H1 (cell line): ENCODE measurements around the gene ZC3H14. TPM values are rescaled to one million over a fixed set of nuclear protein-coding genes. Genes with fewer than 3 reads are reported as not detected.

Experiments used
- CTCF ChIA-PET: fragments of 300-600 bp; sonication (Branson Sonifier 250); formaldehyde crosslinking; loops from one replicate; lab custom pipeline; 2021; ENCODE audit not compliant: partially characterized antibody; lab: Charles Lee
- POLR2A ChIA-PET: fragments of 300-600 bp; sonication (Branson Sonifier 250); formaldehyde crosslinking; loops from one replicate; lab custom pipeline; 2021; ENCODE audit warnings: inconsistent platforms; ENCODE audit not compliant: partially characterized antibody; lab: Charles Lee
- DNase-seq, 2 experiments: peaks; one replicate each; pipeline versions ENCODE4 v3.0.0 to v3.0.0-alpha.2; 2010 to 2022; ENCODE audit warnings: low spot score in 2 of 2, low read depth in 1 of 2, mixed read lengths in 1 of 2
- FAIRE-seq: peaks from 2 replicates; lab custom pipeline; 2011; peaks lifted over from hg19 to GRCh38; lab: Jason Lieb, UNC
- H2AFZ ChIP-seq: 2 replicates; pipeline ENCODE4 v1.8.1; 2012; ENCODE audit warnings: low read length, inconsistent platforms
- H2AK5ac ChIP-seq: 2 replicates; pipeline ENCODE4 v1.6.1; 2013; ENCODE audit warnings: low read depth, low read length
- H2BK120ac ChIP-seq: replicated peaks from 2 replicates; pipeline ENCODE3; 2013; ENCODE audit warnings: low read depth, low read length, inconsistent platforms
- H2BK12ac ChIP-seq: 2 replicates; pipeline ENCODE4 v1.6.1; 2013; ENCODE audit warnings: low read depth, low read length
- H2BK15ac ChIP-seq: 2 replicates; pipeline ENCODE4 v1.6.1; 2013; ENCODE audit warnings: low read length
- H2BK20ac ChIP-seq: 2 replicates; pipeline ENCODE4 v1.6.1; 2013; ENCODE audit warnings: low read length
- H2BK5ac ChIP-seq: 2 replicates; pipeline ENCODE4 v1.6.1; 2013; ENCODE audit warnings: low read depth, low read length
- H3K14ac ChIP-seq: 2 replicates; pipeline ENCODE4 v1.6.1; 2013; ENCODE audit warnings: inconsistent platforms; ENCODE audit not compliant: insufficient read length
- H3K18ac ChIP-seq: 2 replicates; pipeline ENCODE4 v1.6.1; 2013; ENCODE audit warnings: low read length; ENCODE audit errors: extremely low read depth
- H3K23ac ChIP-seq: 2 replicates; pipeline ENCODE4 v1.6.1; 2013; ENCODE audit warnings: inconsistent platforms; ENCODE audit not compliant: insufficient read length
- H3K23me2 ChIP-seq: 2 replicates; pipeline ENCODE4 v1.6.1; 2013; ENCODE audit warnings: low read depth, low read length
- H3K27ac ChIP-seq: 2 replicates; pipeline ENCODE4 v1.6.1; 2011; ENCODE audit warnings: low read depth, low read length, inconsistent platforms
- H3K27me3 ChIP-seq, 4 experiments: replicated peaks in 1 of 4; 1 replicate in 1 of 4; 2 replicates in 3 of 4; pipeline versions ENCODE4 v1.6.1 to v1.8.1; 2011 to 2013; ENCODE audit warnings: low read length in 3 of 4, mild to moderate bottlenecking in 3 of 4, inconsistent platforms in 2 of 4, mixed read lengths in 2 of 4, moderate library complexity in 1 of 4; ENCODE audit not compliant: control insufficient read depth in 3 of 4, insufficient read depth in 3 of 4; ENCODE audit errors: extremely low read depth in 1 of 4
- H3K36me3 ChIP-seq, 4 experiments: 2 replicates each; pipeline versions ENCODE4 v1.6.1 to v1.8.1; 2011 to 2013; ENCODE audit warnings: mild to moderate bottlenecking in 4 of 4, low read length in 3 of 4, moderate library complexity in 2 of 4, control low read depth in 1 of 4, inconsistent platforms in 1 of 4; ENCODE audit not compliant: insufficient read depth in 4 of 4, control insufficient read depth in 2 of 4
- H3K4ac ChIP-seq: replicated peaks from 2 replicates; pipeline ENCODE3; 2013; ENCODE audit warnings: low read length, low read depth, mixed read lengths, inconsistent platforms; ENCODE audit not compliant: insufficient read length
- H3K4me1 ChIP-seq, 4 experiments: replicated peaks in 1 of 4; 1 replicate in 1 of 4; 2 replicates in 3 of 4; pipeline versions ENCODE4 v1.6.1 to v1.8.1; 2011 to 2013; ENCODE audit warnings: low read length in 3 of 4, inconsistent platforms in 2 of 4, mixed read lengths in 1 of 4; ENCODE audit not compliant: insufficient read depth in 4 of 4, control insufficient read depth in 3 of 4
- H3K4me2 ChIP-seq, 2 experiments: 2 replicates each; pipeline versions ENCODE4 v1.6.1 to v1.8.1; 2011 to 2013; ENCODE audit warnings: low read depth in 2 of 2, low read length in 2 of 2, control low read depth in 1 of 2, inconsistent platforms in 1 of 2, mild to moderate bottlenecking in 1 of 2; ENCODE audit not compliant: insufficient read depth in 1 of 2
- H3K4me3 ChIP-seq, 4 experiments: fragments of 200-600, 300-600 bp in 1 of 4; sonication (generic), shearing (Covaris generic), sonication (Bioruptor Twin) in 1 of 4; 2 replicates each; pipeline versions ENCODE4 v1.5.1 to v1.8.1; 2011 to 2016; ENCODE audit warnings: low read length in 4 of 4, low read depth in 3 of 4, control low read depth in 2 of 4, inconsistent platforms in 2 of 4, mild to moderate bottlenecking in 2 of 4, mixed read lengths in 1 of 4, moderate library complexity in 1 of 4; ENCODE audit not compliant: insufficient read depth in 2 of 4; ENCODE audit errors: extremely low read depth in 1 of 4
- H3K56ac ChIP-seq: replicated peaks from 2 replicates; pipeline ENCODE3; 2013; ENCODE audit warnings: low read depth, mild to moderate bottlenecking, mixed read lengths, low read length, inconsistent platforms; ENCODE audit not compliant: insufficient read length
- H3K79me1 ChIP-seq: 2 replicates; pipeline ENCODE4 v1.6.1; 2013; ENCODE audit warnings: low read depth, low read length, control low read depth
- H3K79me2 ChIP-seq, 2 experiments: 2 replicates each; pipeline versions ENCODE4 v1.6.1 to v1.8.1; 2012 to 2013; ENCODE audit warnings: low read length in 2 of 2, mild to moderate bottlenecking in 2 of 2, inconsistent platforms in 1 of 2; ENCODE audit not compliant: insufficient read depth in 2 of 2, control insufficient read depth in 1 of 2
- H3K9ac ChIP-seq, 4 experiments: replicated peaks in 1 of 4; 1 replicate in 1 of 4; 2 replicates in 3 of 4; pipeline versions ENCODE4 v1.6.1 to v1.8.1; 2011 to 2013; ENCODE audit warnings: low read depth in 3 of 4, low read length in 3 of 4, control low read depth in 2 of 4, mild to moderate bottlenecking in 2 of 4, moderate library complexity in 2 of 4, inconsistent platforms in 1 of 4; ENCODE audit errors: extremely low read depth in 1 of 4
- H3K9me3 ChIP-seq, 2 experiments: 2 replicates each; pipeline versions ENCODE4 v1.6.1 to v1.8.1; 2012 to 2013; ENCODE audit warnings: mild to moderate bottlenecking in 2 of 2, moderate library complexity in 2 of 2, control low read depth in 1 of 2, inconsistent platforms in 1 of 2, low read depth in 1 of 2, low read length in 1 of 2, mixed read lengths in 1 of 2; ENCODE audit not compliant: insufficient read depth in 2 of 2
- H4K20me1 ChIP-seq, 2 experiments: replicated peaks in 1 of 2; 2 replicates each; pipeline versions ENCODE3 to v1.8.1; 2011 to 2013; ENCODE audit warnings: inconsistent platforms in 2 of 2, low read length in 2 of 2, mild to moderate bottlenecking in 1 of 2; ENCODE audit not compliant: insufficient read depth in 2 of 2, control insufficient read depth in 1 of 2
- H4K5ac ChIP-seq: 2 replicates; pipeline ENCODE4 v1.6.1; 2013; ENCODE audit warnings: low read length, low read depth, mixed read lengths, inconsistent platforms; ENCODE audit not compliant: insufficient read length
- H4K8ac ChIP-seq: 2 replicates; pipeline ENCODE4 v1.8.0; 2013; ENCODE audit warnings: mild to moderate bottlenecking, moderate library complexity, low read length, inconsistent platforms; ENCODE audit not compliant: insufficient read depth; ENCODE audit errors: extremely low read depth
- H4K91ac ChIP-seq: replicated peaks from 2 replicates; pipeline ENCODE3; 2013; ENCODE audit warnings: low read length, mixed read lengths, inconsistent platforms; ENCODE audit not compliant: insufficient read length
- ASH2L ChIP-seq: fragments of 200-600, 300-600 bp; sonication (generic); IDR thresholded peaks from one replicate; pipeline ENCODE4 v1.7.1; 2017; ENCODE audit warnings: low read length
- CBX5 ChIP-seq: fragments of 300-800, 300-1000 bp; sonication (generic); IDR thresholded peaks from 2 replicates; pipeline ENCODE4 v1.7.1; 2016; ENCODE audit warnings: antibody characterized with exemption, low read length, low read depth
- CEBPB ChIP-seq: IDR thresholded peaks from 2 replicates; pipeline ENCODE4 v1.6.1; 2012; ENCODE audit warnings: low read depth, low read length
- CHD2 ChIP-seq: IDR thresholded peaks from 2 replicates; pipeline ENCODE4 v1.6.1; 2012; ENCODE audit warnings: low read length, improper control_type of control experiment
- EGR1 ChIP-seq: IDR thresholded peaks from 2 replicates; pipeline ENCODE4 v1.6.1; 2011; ENCODE audit warnings: low read depth, low read length, borderline replicate concordance
- FOSL1 ChIP-seq: IDR thresholded peaks from 2 replicates; pipeline ENCODE4 v1.6.1; 2011; ENCODE audit warnings: mild to moderate bottlenecking, low read depth, low read length, moderate library complexity; ENCODE audit not compliant: insufficient read depth
- KDM1A ChIP-seq: fragments of 200-600, 300-600 bp; sonication (generic); IDR thresholded peaks from 2 replicates; pipeline ENCODE4 v1.7.1; 2016; ENCODE audit warnings: mild to moderate bottlenecking, low read length, borderline replicate concordance
- KDM4A ChIP-seq: IDR thresholded peaks from one replicate; pipeline ENCODE4 v1.7.1; 2012; ENCODE audit warnings: low read depth, mild to moderate bottlenecking, moderate library complexity, low read length, inconsistent platforms; ENCODE audit not compliant: severe bottlenecking
- MAFK ChIP-seq: IDR thresholded peaks from 2 replicates; pipeline ENCODE4 v1.6.1; 2012; ENCODE audit warnings: low read depth, mild to moderate bottlenecking, improper control_type of control experiment, low read length
- POLR2A ChIP-seq, 2 experiments: IDR thresholded peaks; 1 replicate in 1 of 2; 2 replicates in 1 of 2; pipeline ENCODE4 v1.6.1; 2011; ENCODE audit warnings: low read depth in 2 of 2, low read length in 2 of 2, mild to moderate bottlenecking in 2 of 2; ENCODE audit errors: control extremely low read depth in 1 of 2
- POLR2AphosphoS5 ChIP-seq: IDR thresholded peaks from 2 replicates; pipeline ENCODE4 v1.6.1; 2011; ENCODE audit warnings: low read depth, low read length
- RNF2 ChIP-seq: fragments of 200-900, 300-1000 bp; sonication (generic); IDR thresholded peaks from 2 replicates; pipeline ENCODE4 v1.7.1; 2016; ENCODE audit warnings: borderline replicate concordance, low read depth, mild to moderate bottlenecking, antibody characterized with exemption, low read length; ENCODE audit not compliant: poor library complexity, severe bottlenecking; ENCODE audit errors: missing control alignments
- SIX5 ChIP-seq: IDR thresholded peaks from 2 replicates; pipeline ENCODE4 v1.6.1; 2011; ENCODE audit warnings: mild to moderate bottlenecking, low read depth, low read length
- TAF1 ChIP-seq: IDR thresholded peaks from 2 replicates; pipeline ENCODE4 v1.6.1; 2011; ENCODE audit warnings: mild to moderate bottlenecking, low read depth, low read length
- WGBS, 2 experiments: shearing (Covaris generic) in 1 of 2; methylation state at CpG; one replicate each; pipeline versions ENCODE4 v1.1.6 to v1.1.7; 2013 to 2015; ENCODE audit warnings: low lambda C conversion rate in 2 of 2, mixed read lengths in 2 of 2, inconsistent platforms in 1 of 2, low coverage in 1 of 2, missing lambda C conversion rate in 1 of 2; ENCODE audit not compliant: insufficient replicate concordance in 2 of 2, insufficient coverage in 1 of 2, insufficient read length in 1 of 2; ENCODE audit errors: extremely low coverage in 1 of 2, missing lambda C conversion rate in 1 of 2; 5-methylcytosine and 5-hydroxymethylcytosine counted together
- polyA plus RNA-seq, 7 experiments: library from polyadenylated mRNA; depleted of rRNA in 3 of 7; stranded (reverse) in 5 of 7; unstranded in 2 of 7; fragments of >200 nt in 5 of 7; fragments of 200-250 nt in 2 of 7; gene quantifications; 1 replicate in 5 of 7; 2 replicates in 1 of 7; 4 replicates in 1 of 7; pipeline versions ENCODE4 v1.2.1 to v1.2.3, GENCODE V29; 2011 to 2013; ENCODE audit warnings: missing spikeins in 2 of 7, mixed read lengths in 2 of 7
- total RNA-seq: library from RNA; stranded (reverse); fragmentation: NEBNext Ultra II Directional; extraction: Animal tissue kit (Norgen Biotek cat#: 25700); gene quantifications from 2 replicates; pipeline ENCODE4 v1.2.1, GENCODE V29; 2021
- TF ChIP-seq, protein P1 (sequence below): IDR thresholded peaks from 2 replicates; pipeline ENCODE4 v1.6.1; 2011; ENCODE audit warnings: low read depth, mild to moderate bottlenecking, low read length; ENCODE audit not compliant: insufficient read depth

ZC3H14 gene
- total and polyA plus RNA-seq, 2 of the 8 experiments (the other 6 are each of a cell fraction or from before 2014, with no cell fraction given) = 86.0 to 99.1 TPM

DNA sequence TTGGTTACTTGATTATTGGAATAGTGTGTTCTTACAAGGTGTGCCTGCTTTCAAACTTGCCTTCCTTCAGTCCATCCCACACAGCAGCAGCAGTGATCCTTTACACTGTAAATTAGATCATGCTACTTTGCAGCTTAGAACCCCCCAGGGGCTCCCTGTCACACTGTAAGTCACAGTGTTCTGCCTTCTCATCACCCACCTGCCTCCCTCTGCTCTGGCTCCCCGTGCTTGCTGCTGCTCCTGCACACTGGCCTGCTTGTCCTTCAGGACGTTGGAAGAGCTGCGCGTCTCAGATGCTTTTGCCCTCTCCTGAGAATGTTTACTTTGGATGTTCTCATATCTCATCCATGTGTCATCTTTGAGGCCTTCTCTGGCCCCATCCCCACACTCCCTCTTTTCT, 27.3 kb downstream of the ZC3H14 start:
- Histone ChIP-seq H3K9ac (no peak overlapping the region), H4K20me1 (peaks cover 0 to 2% of the 10 kb centered on the region in 2 experiments), H3K79me2 (no peaks in the 10 kb centered on the region; a peak in 1 of 4 replicates), H3K9me3 (no peaks in the 10 kb centered on the region), H3K4ac (no peak overlapping the region), H3K14ac (no peak overlapping the region), H3K56ac (no peak overlapping the region), H2AK5ac (no peak overlapping the region), H3K36me3 (peaks cover 7 to 68% (median 14%) of the 10 kb centered on the region in 4 experiments; a peak in 6 of 8 replicates), H2BK20ac (no peak overlapping the region), H3K23me2 (no peaks in the 10 kb centered on the region), H3K27me3 (no peaks in the 10 kb centered on the region), H4K91ac (no peak overlapping the region), H2BK5ac (no peak overlapping the region), H3K4me2 (no peak overlapping the region), H2BK12ac (no peak overlapping the region), H3K4me1 (no peaks in the 10 kb centered on the region), H3K27ac (no peak overlapping the region), H3K23ac (no peak overlapping the region), H2BK120ac (no peak overlapping the region), H3K18ac (no peak overlapping the region), H3K79me1 (no peaks in the 10 kb centered on the region), H2AFZ (no peak overlapping the region), H4K5ac (no peak overlapping the region), H3K4me3 (no peak overlapping the region), H2BK15ac (no peak overlapping the region), H4K8ac (no peak overlapping the region)
- ChIA-PET CTCF (interaction anchor here (1.4 kb wide), 1 partner anchor 97 kb away, joined by 3 read pairs; no protein-coding TSS in a partner anchor), POLR2A (interaction anchor here (0.9 to 1.5 kb wide), 3 partner anchors 9 to 16 kb away, joined by 4 to 5 read pairs (median 4); no protein-coding TSS in a partner anchor)
- WGBS, 2 experiments = 100% methylated on average over 4 of the region's 4 CpGs; no CpG with 5 or more reads in 1 of the 2 experiments
- DNase-seq (no peak), FAIRE-seq (no peak)
- no peak for TF ChIP-seq POLR2A (IDR thresholded peaks at IDR 0.05; ENCODE audit: control extremely low read depth in 1 of 2, low read depth in 2 of 2, low read length in 2 of 2)
- TF ChIP-seq MAFK = no peak
- TF ChIP-seq ASH2L = no peak
- TF ChIP-seq CBX5 = no peak
- TF ChIP-seq CEBPB = no peak
- TF ChIP-seq SIX5 = no peak
- no peak for TF ChIP-seq RNF2
- TF ChIP-seq KDM1A = no peak
- no peak for TF ChIP-seq FOSL1
- TF ChIP-seq, protein P1, sequence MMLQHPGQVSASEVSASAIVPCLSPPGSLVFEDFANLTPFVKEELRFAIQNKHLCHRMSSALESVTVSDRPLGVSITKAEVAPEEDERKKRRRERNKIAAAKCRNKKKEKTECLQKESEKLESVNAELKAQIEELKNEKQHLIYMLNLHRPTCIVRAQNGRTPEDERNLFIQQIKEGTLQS = no peak
- TF ChIP-seq CHD2 = no peak
- no peak for TF ChIP-seq EGR1
- no peak for TF ChIP-seq KDM4A
- TF ChIP-seq POLR2AphosphoS5 = no peak
- TF ChIP-seq TAF1 = no peak
